ENCODE data around the gene DEGS1. TPM values are rescaled to one million over a fixed set of nuclear protein-coding genes. Genes with fewer than 3 reads are reported as not detected.

Gene DEGS1
- total RNA-seq, 4 donors from 2014 or later: 87.7 to 138 (median 101) TPM

- Histone ChIP-seq H3K9me3 (no peaks in the 10 kb centered on the region), H3K36me3 (no peaks in the 10 kb centered on the region), H3K27me3 (no peaks in the 10 kb centered on the region), H3K27ac (no peak overlapping the region), H3K4me3 (replicated peaks in 1 of 3) (no peak overlapping the region), H3K4me1 (no peaks in the 10 kb centered on the region)
- WGBS, 2 donors: 67 to 69% methylated on average over 9 of the region's 9 CpGs
- DNase-seq: peak; percentile 60 to 64
- TF ChIP-seq POLR2A (IDR thresholded peaks at IDR 0.05) (no peak), CTCF (IDR thresholded peaks at IDR 0.05) (peak; percentile 25 to 74 (median 55))
- intact Hi-C loops (cut with DNase I): loop anchor here (10.0 kb wide), 1 partner anchor 154 kb away; no protein-coding TSS in a partner anchor
Measured at GRCh38 chr1:224170748-224171478, 12.1 kb upstream of the DEGS1 start.

- TF ChIP-seq POLR2A (IDR thresholded peaks at IDR 0.05) (no peak), CTCF (IDR thresholded peaks at IDR 0.05) (no peak)
- H3K4me3 ChIP-seq (replicated peaks in 1 of 3): no peak overlapping the region
- no peaks in the 10 kb centered on the region for H3K27me3 ChIP-seq
- H3K36me3 ChIP-seq: no peaks in the 10 kb centered on the region
- 84 to 87% methylated on average over 3 of the region's 3 CpGs for WGBS, 2 donors
- no peak overlapping the region for H3K27ac ChIP-seq
- intact Hi-C loops (cut with DNase I): loop anchor here (10.0 kb wide), 1 partner anchor 153 kb away; no protein-coding TSS in a partner anchor
- DNase-seq: no peak
- H3K9me3 ChIP-seq: no peaks in the 10 kb centered on the region
- H3K4me1 ChIP-seq: no peaks in the 10 kb centered on the region
Measured at GRCh38 chr1:224172229-224172628, 10.8 kb upstream of the DEGS1 start.

- no peak overlapping the region for H3K4me3 ChIP-seq (replicated peaks in 1 of 3)
- TF ChIP-seq POLR2A (IDR thresholded peaks at IDR 0.05) (no peak), CTCF (IDR thresholded peaks at IDR 0.05) (no peak)
- no peaks in the 10 kb centered on the region for H3K36me3 ChIP-seq
- H3K9me3 ChIP-seq: no peaks in the 10 kb centered on the region
- H3K27me3 ChIP-seq: no peaks in the 10 kb centered on the region
- 80 to 81% methylated on average over 5 of the region's 5 CpGs for WGBS, 2 donors
- H3K27ac ChIP-seq: no peak overlapping the region
- intact Hi-C loops (cut with DNase I): loop anchor here (10.0 kb wide), 1 partner anchor 151 kb away; no protein-coding TSS in a partner anchor
- no peaks in the 10 kb centered on the region for H3K4me1 ChIP-seq
- no peak for DNase-seq
Measured at GRCh38 chr1:224173523-224173922, 9.5 kb upstream of the DEGS1 start.

- intact Hi-C loops (cut with DNase I): loop anchor here (10.0 kb wide), 1 partner anchor 149 kb away; no protein-coding TSS in a partner anchor
- no peaks in the 10 kb centered on the region for H3K9me3 ChIP-seq
- H3K4me1 ChIP-seq: no peaks in the 10 kb centered on the region
- 18 to 21% methylated on average over 21 of the region's 21 CpGs for whole genome bisulfite sequencing, 2 donors
- H3K27ac ChIP-seq: no peak overlapping the region
- H3K27me3 ChIP-seq: no peaks in the 10 kb centered on the region
- peak in 1 of 2 donors; percentile 10 for DNase-seq
- no peak for TF ChIP-seq POLR2A (IDR thresholded peaks at IDR 0.05)
- no peak for TF ChIP-seq CTCF (IDR thresholded peaks at IDR 0.05)
- no peak overlapping the region for H3K4me3 ChIP-seq (replicated peaks in 1 of 3)
- H3K36me3 ChIP-seq: no peaks in the 10 kb centered on the region
Measured at GRCh38 chr1:224175617-224176016, 7.4 kb upstream of the DEGS1 start.

GRCh38 chr1:224177356-224177999 is 5.6 kb upstream of the DEGS1 start:
- Histone ChIP-seq H3K27me3 (no peaks in the 10 kb centered on the region), H3K36me3 (no peaks in the 10 kb centered on the region), H3K9me3 (no peaks in the 10 kb centered on the region), H3K27ac (no peak overlapping the region), H3K4me3 (replicated peaks in 1 of 3) (no peak overlapping the region), H3K4me1 (peaks cover 0 to 5% of the 10 kb centered on the region in 2 donors)
- WGBS, 2 donors: 91 to 98% methylated on average over 9 of the region's 9 CpGs
- TF ChIP-seq CTCF (IDR thresholded peaks at IDR 0.05): no peak
- no peak for TF ChIP-seq POLR2A (IDR thresholded peaks at IDR 0.05)
- intact Hi-C loops (cut with DNase I): loop anchor here (10.0 kb wide), 1 partner anchor 147 kb away; no protein-coding TSS in a partner anchor
- no peak for DNase-seq
